Measurements from ENCODE around the gene KDF1. TPM values are rescaled to one million over a fixed set of nuclear protein-coding genes. Genes with fewer than 3 reads are reported as not detected.

KDF1 gene
- total RNA-seq, 1 experiment from 2014 or later: 23.0 TPM

- Histone ChIP-seq H3K4me3 (replicated peaks in 1 of 2; ENCODE audit: low read depth in 1 of 2, low read length in 2 of 2) (no peak overlapping the region), H4K20me1 (ENCODE audit: insufficient read depth) (no peaks in the 10 kb centered on the region; the same call in 1 of the 2 replicates), H3K9ac (ENCODE audit: low read length) (peak overlapping the region; percentile 89), H3K79me2 (ENCODE audit: insufficient read depth, low read length) (peaks cover 10% of the 10 kb centered on the region), H3K9me2 (ENCODE audit: insufficient read depth) (no peaks in the 10 kb centered on the region), H3K4me1 (ENCODE audit: control insufficient read depth in 1 of 2, insufficient read depth in 2 of 2, low read length in 2 of 2) (peaks cover 82 to 98% of the 10 kb centered on the region in 2 experiments), H3K27ac (ENCODE audit: low read depth, low read length) (peak overlapping the region; percentile 54), H2AFZ (ENCODE audit: low read depth, low read length, poor library complexity, severe bottlenecking) (no peak overlapping the region), H3K4me2 (ENCODE audit: low read length) (peak overlapping the region; percentile 90), H3K36me3 (ENCODE audit: control insufficient read depth in 1 of 2, insufficient read depth in 2 of 2, low read length in 2 of 2) (peaks cover 0 to 2% of the 10 kb centered on the region in 2 experiments; a peak in 1 of 4 replicates), H3K9me3 (ENCODE audit: control insufficient read depth in 1 of 2, insufficient read depth in 1 of 2, low read depth in 1 of 2, low read length in 2 of 2) (no peaks in the 10 kb centered on the region), H3K27me3 (ENCODE audit: insufficient read depth, low read length) (no peaks in the 10 kb centered on the region)
- intact Hi-C loops (cut with micrococcal nuclease): no loop called here
- RAD21 ChIA-PET (ENCODE audit: low non-redundant PET in 1 of 2, low total read pairs in 2 of 2, uncharacterized antibody in 2 of 2, unreplicated experiment in 2 of 2): no interaction called here
- no peak for TF ChIP-seq SP1 (IDR thresholded peaks at IDR 0.05; ENCODE audit: low read depth)
- TF ChIP-seq POLR2AphosphoS5 (IDR thresholded peaks at IDR 0.05; ENCODE audit: low read depth, low read length): no peak; the same call in 1 of the 2 replicates
- POLR2A ChIA-PET: interaction anchor here (1.0 to 4.4 kb wide), 6 partner anchors 9 to 45 kb away, joined by 3 to 22 read pairs (median 6); partner anchors contain the start of gene TENT5B
- BruUV-seq (replicated peaks): no TSS peak
- CTCF ChIA-PET: interaction anchor here (1.1 to 1.2 kb wide), 2 partner anchors 33 to 39 kb away, joined by 3 to 4 read pairs; no protein-coding TSS in a partner anchor
- no peak for DNase-seq (ENCODE audit: low read depth, low spot score)
- ATAC-seq: no peak
Measured at GRCh38 chr1:27000817-27001460, 40.7 kb upstream of the KDF1 start.

GRCh38 chr1:27000090-27000816, 40.0 kb upstream of the KDF1 start:
- RAD21 ChIA-PET (ENCODE audit: low non-redundant PET in 1 of 2, low total read pairs in 2 of 2, uncharacterized antibody in 2 of 2, unreplicated experiment in 2 of 2): interaction anchor here in 1 of 2 experiments (0.5 kb wide), 1 partner anchor 17 kb away, joined by 5 read pairs; no protein-coding TSS in a partner anchor
- Histone ChIP-seq H3K4me2 (ENCODE audit: low read length) (peak overlapping the region; percentile 90), H3K4me1 (ENCODE audit: control insufficient read depth in 1 of 2, insufficient read depth in 2 of 2, low read length in 2 of 2) (peaks cover 83 to 98% of the 10 kb centered on the region in 2 experiments), H3K27me3 (ENCODE audit: insufficient read depth, low read length) (no peaks in the 10 kb centered on the region), H3K9me3 (ENCODE audit: control insufficient read depth in 1 of 2, insufficient read depth in 1 of 2, low read depth in 1 of 2, low read length in 2 of 2) (no peaks in the 10 kb centered on the region), H3K4me3 (replicated peaks in 1 of 2; ENCODE audit: low read depth in 1 of 2, low read length in 2 of 2) (peak overlapping the region in 1 of 2 experiments; percentile 28; a peak in 1 of 4 replicates), H3K27ac (ENCODE audit: low read depth, low read length) (peak overlapping the region; percentile 85), H3K79me2 (ENCODE audit: insufficient read depth, low read length) (peaks cover 17% of the 10 kb centered on the region), H3K36me3 (ENCODE audit: control insufficient read depth in 1 of 2, insufficient read depth in 2 of 2, low read length in 2 of 2) (no peaks in the 10 kb centered on the region; a peak in 1 of 4 replicates), H2AFZ (ENCODE audit: low read depth, low read length, poor library complexity, severe bottlenecking) (no peak overlapping the region), H4K20me1 (ENCODE audit: insufficient read depth) (peaks cover 2% of the 10 kb centered on the region; the same call in 1 of the 2 replicates), H3K9me2 (ENCODE audit: insufficient read depth) (no peaks in the 10 kb centered on the region), H3K9ac (ENCODE audit: low read length) (peak overlapping the region; percentile 89)
- DNase-seq (ENCODE audit: low read depth, low spot score) (no peak), ATAC-seq (no peak)
- POLR2A ChIA-PET: interaction anchor here (1.1 to 4.4 kb wide), 7 partner anchors 9 to 366 kb away, joined by 3 to 24 read pairs (median 7); partner anchors contain the start of gene TENT5B
- TF ChIP-seq EGR1 (IDR thresholded peaks at IDR 0.05; ENCODE audit: low read depth): no peak
- no peak; the same call in 1 of the 2 replicates for TF ChIP-seq POLR2AphosphoS5 (IDR thresholded peaks at IDR 0.05; ENCODE audit: low read depth, low read length)
- TF ChIP-seq CBX3 (IDR thresholded peaks at IDR 0.05; ENCODE audit: low read depth): no peak
- no peak for TF ChIP-seq CEBPB (IDR thresholded peaks at IDR 0.05; ENCODE audit: low read depth)
- TF ChIP-seq JUND (IDR thresholded peaks at IDR 0.05): no peak
- no peak for TF ChIP-seq EZH2phosphoT487 (IDR thresholded peaks at IDR 0.05; ENCODE audit: borderline replicate concordance)
- no peak for TF ChIP-seq TCF7L2 (IDR thresholded peaks at IDR 0.05; ENCODE audit: borderline replicate concordance, extremely low read depth, insufficient read depth, insufficient read length)
- TF ChIP-seq RAD21 (IDR thresholded peaks at IDR 0.05; ENCODE audit: low read depth): no peak
- TF ChIP-seq SRF (IDR thresholded peaks at IDR 0.05; ENCODE audit: low read depth): no peak
- CTCF ChIA-PET: interaction anchor here (4.6 kb wide), 1 partner anchor 45 kb away, joined by 44 read pairs; no protein-coding TSS in a partner anchor
- BruUV-seq (replicated peaks): no TSS peak
- intact Hi-C loops (cut with micrococcal nuclease): no loop called here
